ENCODE measurements around the gene OTX1.
"Not testable (repeated sequence)": the region's sequence is repeated elsewhere in the genome, so short reads cannot be mapped to it uniquely, and the experiment has no call there.

OTX1 gene

GRCh38 chr2:63059793-63060471, 9.3 kb downstream of the OTX1 start:
- no peak for DNase-seq

GRCh38 chr2:63060472-63060991, 9.9 kb downstream of the OTX1 start:
- DNase-seq, result no peak

- DNase-seq, result no peak
Measured at GRCh38 chr2:63064197-63064596, 13.6 kb downstream of the OTX1 start.

GRCh38 chr2:63064661-63065060, 14.0 kb downstream of the OTX1 start:
- DNase-seq, result no peak

- DNase-seq, result no peak
Measured at GRCh38 chr2:63066265-63066664, 15.6 kb downstream of the OTX1 start.

- no peak for DNase-seq
Measured at GRCh38 chr2:63066838-63067237, 16.2 kb downstream of the OTX1 start.

- DNase-seq, result no peak
Measured at GRCh38 chr2:63071664-63072063, 21.0 kb downstream of the OTX1 start.

GRCh38 chr2:63073994-63074393, 23.4 kb downstream of the OTX1 start:
- no peak for DNase-seq

- not testable (repeated sequence) for DNase-seq
Measured at GRCh38 chr2:63074399-63074798, 23.8 kb downstream of the OTX1 start.

GRCh38 chr2:63078852-63079606, 28.4 kb downstream of the OTX1 start:
- no peak for DNase-seq

GRCh38 chr2:63081404-63081803, 30.8 kb downstream of the OTX1 start:
- no peak for DNase-seq

GRCh38 chr2:63086687-63087086, 36.1 kb downstream of the OTX1 start:
- no peak for DNase-seq

- DNase-seq, result no peak
Measured at GRCh38 chr2:63092401-63092800, 41.8 kb downstream of the OTX1 start.

GRCh38 chr2:63092857-63093256, 42.2 kb downstream of the OTX1 start:
- DNase-seq, result no peak

GRCh38 chr2:63093502-63093901, 42.9 kb downstream of the OTX1 start:
- DNase-seq, result no peak

- no peak for DNase-seq
Measured at GRCh38 chr2:63096491-63096890, 45.9 kb downstream of the OTX1 start.

GRCh38 chr2:63099032-63099431, 48.4 kb downstream of the OTX1 start:
- no peak for DNase-seq

GRCh38 chr2:63101954-63102353, 51.3 kb downstream of the OTX1 start:
- no peak for DNase-seq

- no peak for DNase-seq
Measured at GRCh38 chr2:63104482-63104881, 53.9 kb downstream of the OTX1 start.

Data from SHP77 (cell line).